ENCODE data around the gene NTMT1. TPM values are rescaled to one million over a fixed set of nuclear protein-coding genes. Genes with fewer than 3 reads are reported as not detected.

NTMT1 gene
- total RNA-seq, 1 donor from 2014 or later, result 25.6 TPM

DNA sequence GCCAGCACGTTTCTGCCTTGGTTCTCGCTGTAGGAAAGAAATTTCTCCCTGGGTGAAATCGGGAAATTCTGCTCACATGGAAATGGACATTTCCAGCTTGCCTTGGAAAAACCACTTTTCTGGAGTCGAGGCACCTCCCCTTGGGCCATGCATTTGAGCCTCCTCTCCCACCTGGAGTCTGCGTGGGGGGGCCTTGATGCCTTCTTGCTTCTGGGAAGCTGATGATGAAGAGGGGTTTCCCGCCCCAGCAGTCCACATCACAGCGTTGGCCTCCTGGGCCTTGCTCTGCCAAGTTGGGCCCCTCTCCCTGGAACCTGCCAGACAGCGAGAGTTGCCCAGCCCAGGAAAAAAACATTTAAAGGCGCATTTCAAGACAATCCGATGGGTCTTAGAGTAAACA, 17.7 kb downstream of the NTMT1 start:
- no peak for DNase-seq
- Histone ChIP-seq H3K27me3 (no peaks in the 10 kb centered on the region), H3K4me3 (no peak overlapping the region), H3K27ac (no peak overlapping the region), H3K36me3 (peaks cover 12% of the 10 kb centered on the region), H3K4me1 (peaks cover 19% of the 10 kb centered on the region), H3K9me3 (no peaks in the 10 kb centered on the region)
- TF ChIP-seq, protein P1, sequence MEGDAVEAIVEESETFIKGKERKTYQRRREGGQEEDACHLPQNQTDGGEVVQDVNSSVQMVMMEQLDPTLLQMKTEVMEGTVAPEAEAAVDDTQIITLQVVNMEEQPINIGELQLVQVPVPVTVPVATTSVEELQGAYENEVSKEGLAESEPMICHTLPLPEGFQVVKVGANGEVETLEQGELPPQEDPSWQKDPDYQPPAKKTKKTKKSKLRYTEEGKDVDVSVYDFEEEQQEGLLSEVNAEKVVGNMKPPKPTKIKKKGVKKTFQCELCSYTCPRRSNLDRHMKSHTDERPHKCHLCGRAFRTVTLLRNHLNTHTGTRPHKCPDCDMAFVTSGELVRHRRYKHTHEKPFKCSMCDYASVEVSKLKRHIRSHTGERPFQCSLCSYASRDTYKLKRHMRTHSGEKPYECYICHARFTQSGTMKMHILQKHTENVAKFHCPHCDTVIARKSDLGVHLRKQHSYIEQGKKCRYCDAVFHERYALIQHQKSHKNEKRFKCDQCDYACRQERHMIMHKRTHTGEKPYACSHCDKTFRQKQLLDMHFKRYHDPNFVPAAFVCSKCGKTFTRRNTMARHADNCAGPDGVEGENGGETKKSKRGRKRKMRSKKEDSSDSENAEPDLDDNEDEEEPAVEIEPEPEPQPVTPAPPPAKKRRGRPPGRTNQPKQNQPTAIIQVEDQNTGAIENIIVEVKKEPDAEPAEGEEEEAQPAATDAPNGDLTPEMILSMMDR (IDR thresholded peaks at IDR 0.05), result no peak
- no peak for ATAC-seq
- intact Hi-C loops (cut with DNase I), result loop anchor here (10.0 kb wide), 1 partner anchor 91 kb away; no protein-coding TSS in a partner anchor

DNA sequence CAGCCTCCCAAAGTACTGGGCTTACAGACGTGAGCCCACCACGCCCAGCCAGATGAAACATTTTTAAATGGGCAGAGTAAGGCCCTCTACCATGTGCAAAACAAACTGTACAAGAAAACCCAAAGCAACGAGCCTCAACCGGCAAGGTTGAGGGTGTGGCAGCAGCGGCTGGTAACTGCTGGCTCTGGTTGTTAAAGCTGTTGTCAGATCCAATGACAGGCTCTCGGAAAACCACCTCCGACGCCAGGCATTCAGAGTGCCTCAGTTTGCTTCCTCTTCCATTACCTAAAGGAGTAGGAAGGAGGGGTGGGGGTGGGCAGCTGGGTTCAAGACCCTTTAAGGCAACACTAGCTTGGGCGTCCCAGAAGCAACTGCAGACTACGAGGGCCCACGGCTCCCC, 18.4 kb downstream of the NTMT1 start:
- peaks cover 19% of the 10 kb centered on the region for H3K4me1 ChIP-seq
- no peaks in the 10 kb centered on the region for H3K9me3 ChIP-seq
- peaks cover 5% of the 10 kb centered on the region for H3K36me3 ChIP-seq
- ATAC-seq, result no peak
- intact Hi-C loops (cut with DNase I), result loop anchor here (10.0 kb wide), 1 partner anchor 90 kb away; no protein-coding TSS in a partner anchor
- no peak for DNase-seq
- H3K4me3 ChIP-seq, result no peak overlapping the region
- TF ChIP-seq, protein P1 (IDR thresholded peaks at IDR 0.05), result no peak
- H3K27me3 ChIP-seq, result no peaks in the 10 kb centered on the region
- H3K27ac ChIP-seq, result no peak overlapping the region

DNA sequence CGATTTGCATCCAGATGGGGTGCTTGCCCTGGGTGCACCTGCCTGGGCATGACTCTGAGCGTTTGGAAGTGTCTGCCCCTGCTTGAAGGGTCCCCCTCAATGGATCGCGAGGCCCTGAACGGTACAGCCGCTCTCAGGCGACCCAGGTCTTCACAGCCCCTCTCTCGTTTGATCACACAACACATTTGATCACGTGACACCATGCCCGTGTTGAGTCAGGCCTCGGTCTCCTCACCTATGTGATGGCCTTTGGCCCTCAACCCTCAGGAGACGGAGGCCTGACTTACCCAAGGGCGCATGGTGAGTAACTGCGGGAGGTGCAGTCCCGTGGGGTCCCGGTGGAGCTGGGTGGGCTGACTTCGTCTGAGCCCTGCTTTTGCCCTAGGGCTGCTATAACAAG, 18.9 kb downstream of the NTMT1 start:
- Histone ChIP-seq H3K27me3 (no peaks in the 10 kb centered on the region), H3K4me1 (peaks cover 14% of the 10 kb centered on the region), H3K27ac (no peak overlapping the region), H3K36me3 (no peaks in the 10 kb centered on the region), H3K4me3 (no peak overlapping the region), H3K9me3 (no peaks in the 10 kb centered on the region)
- no peak for ATAC-seq
- no peak for DNase-seq
- TF ChIP-seq, protein P1 (IDR thresholded peaks at IDR 0.05), result no peak
- intact Hi-C loops (cut with DNase I), result loop anchor here (10.0 kb wide), 1 partner anchor 90 kb away; no protein-coding TSS in a partner anchor

DNA sequence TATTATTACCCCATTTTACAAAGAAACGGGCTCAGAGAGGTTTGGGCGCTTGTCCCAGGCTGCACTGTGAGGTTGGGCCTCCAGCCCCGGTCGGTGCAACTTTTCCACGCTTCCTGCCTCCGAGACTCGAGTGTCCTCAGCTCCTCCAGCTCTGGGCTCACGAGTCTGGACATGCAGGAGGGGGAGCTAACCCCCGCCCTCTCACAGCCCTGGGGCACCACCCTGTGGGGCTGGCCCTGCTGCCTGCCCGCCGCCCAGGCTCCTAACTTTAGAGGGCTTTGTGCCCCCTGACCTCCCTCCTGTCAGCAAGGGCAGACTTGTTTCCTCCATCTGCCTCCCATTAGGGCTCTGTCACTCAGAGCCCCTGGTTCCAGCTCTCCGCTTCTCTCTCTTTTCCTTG, 20.3 kb downstream of the NTMT1 start:
- Histone ChIP-seq H3K9me3 (no peaks in the 10 kb centered on the region), H3K4me3 (no peak overlapping the region), H3K4me1 (peaks cover under 1% of the 10 kb centered on the region), H3K36me3 (no peaks in the 10 kb centered on the region), H3K27me3 (no peaks in the 10 kb centered on the region), H3K27ac (no peak overlapping the region)
- TF ChIP-seq, protein P1 (IDR thresholded peaks at IDR 0.05), result no peak
- intact Hi-C loops (cut with DNase I), result loop anchor here (10.0 kb wide), 1 partner anchor 89 kb away; no protein-coding TSS in a partner anchor
- ATAC-seq (no peak), DNase-seq (no peak)

DNA sequence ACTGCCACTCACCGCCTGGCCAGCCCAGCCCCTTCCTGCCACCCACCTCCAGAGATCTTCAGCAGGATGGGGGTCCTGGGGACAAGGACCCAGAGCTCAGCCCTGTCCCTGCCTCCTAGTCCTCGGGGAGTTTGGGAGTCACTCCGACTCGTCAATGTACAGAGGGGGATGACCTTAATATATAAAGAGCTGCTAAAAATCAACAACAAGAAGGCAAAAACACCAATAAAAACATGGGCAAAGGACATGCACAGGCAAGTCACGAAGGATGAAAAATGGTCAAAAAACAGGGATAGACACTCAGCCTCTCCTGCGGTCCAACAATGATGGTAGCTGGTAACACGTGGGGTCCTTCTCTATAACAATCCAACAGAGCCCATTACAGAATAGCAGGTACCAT, 20.7 kb downstream of the NTMT1 start:
- Histone ChIP-seq H3K4me1 (no peaks in the 10 kb centered on the region), H3K36me3 (no peaks in the 10 kb centered on the region), H3K4me3 (no peak overlapping the region), H3K27me3 (no peaks in the 10 kb centered on the region), H3K9me3 (no peaks in the 10 kb centered on the region), H3K27ac (no peak overlapping the region)
- intact Hi-C loops (cut with DNase I), result loop anchor here (10.0 kb wide), 1 partner anchor 88 kb away; no protein-coding TSS in a partner anchor
- no peak for ATAC-seq
- no peak for DNase-seq
- TF ChIP-seq, protein P1 (IDR thresholded peaks at IDR 0.05), result no peak

DNA sequence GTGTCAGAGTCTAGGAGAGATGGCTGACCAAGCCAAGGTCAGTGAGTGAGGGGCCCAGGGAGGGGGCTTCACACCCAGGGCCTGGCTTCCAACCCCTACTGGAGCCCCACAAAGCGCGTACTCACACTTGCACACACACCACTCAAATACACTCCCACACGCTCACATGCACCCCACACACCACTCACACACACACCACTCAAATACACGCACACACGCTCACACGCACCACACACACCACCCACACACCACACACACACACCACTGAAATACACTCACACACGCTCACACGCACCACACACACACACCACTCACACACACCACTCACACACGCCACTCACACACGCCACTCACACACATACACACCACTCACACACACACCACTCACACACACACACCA, 21.7 kb downstream of the NTMT1 start:
- intact Hi-C loops (cut with DNase I), result loop anchor here (10.0 kb wide), 1 partner anchor 87 kb away; no protein-coding TSS in a partner anchor
- no peak overlapping the region for H3K4me3 ChIP-seq
- DNase-seq (no peak), ATAC-seq (no peak)
- H3K9me3 ChIP-seq, result no peaks in the 10 kb centered on the region
- H3K27me3 ChIP-seq, result no peaks in the 10 kb centered on the region
- no peaks in the 10 kb centered on the region for H3K36me3 ChIP-seq
- TF ChIP-seq, protein P1 (IDR thresholded peaks at IDR 0.05), result no peak
- no peaks in the 10 kb centered on the region for H3K4me1 ChIP-seq
- no peak overlapping the region for H3K27ac ChIP-seq

All from upper lobe of right lung (tissue), 1 donor.